ENCODE measurements around the gene COA1.
A peak's percentile ranks its signal among the peaks of the same experiment; 100 is the strongest.
"Not testable (repeated sequence)": the region's sequence is repeated elsewhere in the genome, so short reads cannot be mapped to it uniquely, and the experiment has no call there.

Gene COA1

GRCh38 chr7:43735403-43735801 is 6.1 kb upstream of the COA1 start:
- no peak overlapping the region for H3K4me3 ChIP-seq (ENCODE audit: low read length)
- no peak for TF ChIP-seq CTCF (conservative IDR thresholded peaks at IDR 0.05; ENCODE audit: low read depth, low read length)
- DNase-seq (ENCODE audit: low read depth) = no peak

- H3K4me3 ChIP-seq (ENCODE audit: low read length) = not testable (repeated sequence)
Measured at GRCh38 chr7:43734575-43735332, 5.4 kb upstream of the COA1 start.

GRCh38 chr7:43731494-43731893 is 2.2 kb upstream of the COA1 start:
- not testable (repeated sequence) for DNase-seq (ENCODE audit: low read depth); H3K4me3 ChIP-seq (ENCODE audit: low read length)

More at GRCh38 chr7:43734575-43735332, 5.4 kb upstream of the COA1 start:
- DNase-seq (ENCODE audit: low read depth) = not testable (repeated sequence)

- no peak for DNase-seq (ENCODE audit: low read depth)
- no peak for TF ChIP-seq CTCF (conservative IDR thresholded peaks at IDR 0.05; ENCODE audit: low read depth, low read length)
- H3K4me3 ChIP-seq (ENCODE audit: low read length) = peak overlapping the region; percentile 97
Measured at GRCh38 chr7:43729924-43730248, 563 bp upstream of the COA1 start.

- no peak for TF ChIP-seq CTCF (conservative IDR thresholded peaks at IDR 0.05; ENCODE audit: low read depth, low read length)
- no peak overlapping the region for H3K4me3 ChIP-seq (ENCODE audit: low read length)
- no peak for DNase-seq (ENCODE audit: low read depth)
Measured at GRCh38 chr7:43727494-43727893, 1.8 kb downstream of the COA1 start.

- H3K4me3 ChIP-seq (ENCODE audit: low read length) = no peak overlapping the region
- DNase-seq (ENCODE audit: low read depth) = no peak
- no peak for TF ChIP-seq CTCF (conservative IDR thresholded peaks at IDR 0.05; ENCODE audit: low read depth, low read length)
Measured at GRCh38 chr7:43727003-43727402, 2.3 kb downstream of the COA1 start.

- TF ChIP-seq CTCF (conservative IDR thresholded peaks at IDR 0.05; ENCODE audit: low read depth, low read length) = no peak
- no peak for DNase-seq (ENCODE audit: low read depth)
- no peak overlapping the region for H3K4me3 ChIP-seq (ENCODE audit: low read length)
Measured at GRCh38 chr7:43726466-43726865, 2.9 kb downstream of the COA1 start.

GRCh38 chr7:43725251-43725650 is 4.1 kb downstream of the COA1 start:
- no peak for TF ChIP-seq CTCF (conservative IDR thresholded peaks at IDR 0.05; ENCODE audit: low read depth, low read length)
- no peak overlapping the region for H3K4me3 ChIP-seq (ENCODE audit: low read length)
- no peak for DNase-seq (ENCODE audit: low read depth)

Data from retinal pigment epithelial cell (primary cell).